PC-9 (cell line): ENCODE results near the gene ST7. TPM values are rescaled to one million over a fixed set of nuclear protein-coding genes. Genes with fewer than 3 reads are reported as not detected.

Experiments used
- BruUV-seq: library from RNA; stranded (reverse); fragments of 400-500 nt; replicated peaks from 2 replicates; lab custom pipeline; 2021; lab: Mats Ljungman, UMichigan
- CTCF ChIA-PET: fragments of 300-600 bp; sonication (Branson Sonifier 250); formaldehyde crosslinking; loops from one replicate; lab custom pipeline; 2022; ENCODE audit warnings: antibody characterized with exemption; lab: Charles Lee
- POLR2A ChIA-PET: fragments of 300-600 bp; sonication (Branson Sonifier 250); formaldehyde crosslinking; loops from one replicate; lab custom pipeline; 2022; ENCODE audit warnings: antibody characterized with exemption; ENCODE audit not compliant: unreplicated experiment; lab: Charles Lee
- DNase-seq, 2 experiments: peaks; one replicate each; pipeline versions ENCODE4 v3.0.0 to v3.0.0-alpha.2; 2015 to 2022; ENCODE audit warnings: mixed read lengths in 1 of 2
- H2AFZ ChIP-seq: fragments of 200-600 bp; sonication (generic); 2 replicates; pipeline ENCODE4 v1.8.1; 2017; ENCODE audit warnings: antibody characterized with exemption
- H3F3A ChIP-seq: fragments of 200-600 bp; sonication (generic); 2 replicates; pipeline ENCODE4 v1.8.1; 2017; ENCODE audit warnings: antibody characterized with exemption, mild to moderate bottlenecking, low read depth; ENCODE audit not compliant: insufficient read depth
- H3K27ac ChIP-seq: fragments of 200-600 bp; sonication (generic); 2 replicates; pipeline ENCODE4 v1.6.1; 2016; ENCODE audit warnings: mixed run types
- H3K27me3 ChIP-seq: fragments of 200-600 bp; sonication (generic); 2 replicates; pipeline ENCODE4 v1.6.1; 2016; ENCODE audit warnings: low read depth, mixed run types; ENCODE audit not compliant: insufficient read depth
- H3K36me3 ChIP-seq: fragments of 200-600 bp; sonication (generic); 2 replicates; pipeline ENCODE4 v1.6.1; 2016; ENCODE audit warnings: low read depth, mixed run types
- H3K4me1 ChIP-seq: fragments of 200-600 bp; sonication (generic); replicated peaks from 2 replicates; pipeline ENCODE4 v1.6.1; 2016; ENCODE audit warnings: mixed run types; ENCODE audit not compliant: insufficient read depth
- H3K4me2 ChIP-seq: fragments of 200-600 bp; sonication (generic); 2 replicates; pipeline ENCODE4 v1.6.1; 2017; ENCODE audit warnings: mixed run types
- H3K4me3 ChIP-seq: fragments of 200-600 bp; sonication (generic); 2 replicates; pipeline ENCODE4 v1.6.1; 2016; ENCODE audit warnings: mixed run types
- H3K79me2 ChIP-seq: fragments of 200-600 bp; sonication (generic); 2 replicates; pipeline ENCODE4 v1.6.1; 2017; ENCODE audit warnings: low read depth, mixed run types
- H3K9me2 ChIP-seq: fragments of 200-600 bp; sonication (generic); 2 replicates; pipeline ENCODE4 v1.8.1; 2017; ENCODE audit warnings: mild to moderate bottlenecking; ENCODE audit not compliant: insufficient read depth
- H3K9me3 ChIP-seq: fragments of 200-600 bp; sonication (generic); 2 replicates; pipeline ENCODE4 v1.8.1; 2016; ENCODE audit warnings: low read depth; ENCODE audit not compliant: insufficient read depth
- H4K20me1 ChIP-seq: fragments of 200-600 bp; sonication (generic); 2 replicates; pipeline ENCODE4 v1.8.1; 2017; ENCODE audit not compliant: insufficient read depth
- EZH2 ChIP-seq: fragments of 200-600 bp; sonication (generic); IDR thresholded peaks from 2 replicates; pipeline ENCODE4 v1.8.0; 2017; ENCODE audit warnings: antibody characterized with exemption, low read depth
- intact Hi-C: fragments of 100-400 bp; cut with micrococcal nuclease; formaldehyde crosslinking; loops from one replicate; pipeline ENCODE4 v1.10.0; 2022; ENCODE audit not compliant: unreplicated experiment
- total RNA-seq: library from RNA; stranded (reverse); gene quantifications from 2 replicates; pipeline ENCODE4 v1.2.3, GENCODE V29; 2021
- TF ChIP-seq, protein P1 (sequence below): fragments of 200-600 bp; sonication (generic); conservative IDR thresholded peaks from 2 replicates; pipeline ENCODE4 v1.6.1; 2017; ENCODE audit warnings: mixed run types, antibody characterized with exemption, mild to moderate bottlenecking, moderate library complexity

The ST7 gene
- total RNA-seq, 1 experiment from 2014 or later, result 25.8 TPM

DNA sequence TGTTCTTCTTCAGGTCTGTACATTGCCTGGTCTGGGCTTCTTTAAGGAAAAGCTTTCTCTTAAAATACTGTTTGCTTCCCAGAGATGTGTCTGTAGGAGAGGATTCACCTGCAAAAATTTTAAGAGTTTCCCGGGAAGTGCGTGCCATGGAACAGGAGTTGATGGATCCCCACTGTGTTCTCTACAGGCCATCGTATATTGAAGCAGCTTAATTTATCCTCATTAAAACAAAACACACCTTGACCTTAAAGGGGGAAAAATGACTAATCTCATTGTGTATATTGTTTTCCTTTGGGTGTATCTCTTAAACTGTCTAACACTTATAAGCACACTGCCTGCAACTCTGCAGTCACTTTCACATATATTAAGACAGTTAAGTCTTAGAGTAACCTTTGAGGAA is 111.4 kb downstream of the ST7 start:
- no peaks in the 10 kb centered on the region for H3K36me3 ChIP-seq
- no peaks in the 10 kb centered on the region for H3K4me1 ChIP-seq
- H3K27me3 ChIP-seq, result no peaks in the 10 kb centered on the region
- no peaks in the 10 kb centered on the region for H3K9me2 ChIP-seq
- H3K4me3 ChIP-seq, result no peak overlapping the region
- ChIA-PET CTCF (no interaction called here), POLR2A (no interaction called here)
- H3K79me2 ChIP-seq, result no peaks in the 10 kb centered on the region
- H4K20me1 ChIP-seq, result no peaks in the 10 kb centered on the region; the same call in 1 of the 2 replicates
- H3F3A ChIP-seq, result no peaks in the 10 kb centered on the region
- H3K9me3 ChIP-seq, result no peaks in the 10 kb centered on the region
- TF ChIP-seq, protein P1, sequence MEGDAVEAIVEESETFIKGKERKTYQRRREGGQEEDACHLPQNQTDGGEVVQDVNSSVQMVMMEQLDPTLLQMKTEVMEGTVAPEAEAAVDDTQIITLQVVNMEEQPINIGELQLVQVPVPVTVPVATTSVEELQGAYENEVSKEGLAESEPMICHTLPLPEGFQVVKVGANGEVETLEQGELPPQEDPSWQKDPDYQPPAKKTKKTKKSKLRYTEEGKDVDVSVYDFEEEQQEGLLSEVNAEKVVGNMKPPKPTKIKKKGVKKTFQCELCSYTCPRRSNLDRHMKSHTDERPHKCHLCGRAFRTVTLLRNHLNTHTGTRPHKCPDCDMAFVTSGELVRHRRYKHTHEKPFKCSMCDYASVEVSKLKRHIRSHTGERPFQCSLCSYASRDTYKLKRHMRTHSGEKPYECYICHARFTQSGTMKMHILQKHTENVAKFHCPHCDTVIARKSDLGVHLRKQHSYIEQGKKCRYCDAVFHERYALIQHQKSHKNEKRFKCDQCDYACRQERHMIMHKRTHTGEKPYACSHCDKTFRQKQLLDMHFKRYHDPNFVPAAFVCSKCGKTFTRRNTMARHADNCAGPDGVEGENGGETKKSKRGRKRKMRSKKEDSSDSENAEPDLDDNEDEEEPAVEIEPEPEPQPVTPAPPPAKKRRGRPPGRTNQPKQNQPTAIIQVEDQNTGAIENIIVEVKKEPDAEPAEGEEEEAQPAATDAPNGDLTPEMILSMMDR, result no peak
- TF ChIP-seq EZH2, result no peak
- no TSS peak for BruUV-seq
- H3K27ac ChIP-seq, result no peak overlapping the region
- no peak overlapping the region for H2AFZ ChIP-seq
- H3K4me2 ChIP-seq, result no peak overlapping the region
- intact Hi-C loops, result no loop called here
- DNase-seq, result no peak

DNA sequence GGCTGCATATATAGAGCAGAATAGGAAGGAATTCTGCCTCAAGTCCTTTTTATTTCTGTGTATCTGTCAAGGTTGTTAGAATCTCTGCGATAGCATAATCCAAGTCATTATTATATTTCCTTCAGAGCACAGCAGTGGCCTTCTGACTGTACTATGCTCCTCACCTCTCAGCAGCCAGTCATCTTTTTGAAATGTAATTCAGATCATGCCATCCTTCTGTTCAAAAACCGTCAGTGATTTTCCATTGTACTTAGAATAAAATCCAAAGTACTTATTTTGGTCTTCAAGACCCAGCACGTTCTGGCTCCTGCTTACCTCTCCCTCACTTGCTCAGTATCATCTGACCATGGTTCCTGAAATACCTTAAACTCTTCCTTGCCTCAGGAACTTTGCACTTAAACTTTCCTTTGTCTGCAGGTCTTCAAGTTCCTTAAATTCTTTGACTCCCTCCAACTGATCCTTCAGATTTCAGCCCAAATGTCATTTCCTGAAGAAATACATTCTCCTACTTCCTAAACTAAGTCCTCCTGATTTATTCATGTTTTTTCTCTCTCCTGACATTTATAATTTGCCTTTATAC is 112.4 kb downstream of the ST7 start:
- Histone ChIP-seq H3K27me3 (no peaks in the 10 kb centered on the region), H3K9me2 (no peaks in the 10 kb centered on the region), H3F3A (no peaks in the 10 kb centered on the region), H3K9me3 (no peaks in the 10 kb centered on the region), H3K27ac (no peak overlapping the region), H4K20me1 (no peaks in the 10 kb centered on the region; the same call in 1 of the 2 replicates), H3K36me3 (no peaks in the 10 kb centered on the region), H3K4me2 (no peak overlapping the region), H3K4me3 (no peak overlapping the region), H3K4me1 (no peaks in the 10 kb centered on the region), H3K79me2 (no peaks in the 10 kb centered on the region), H2AFZ (no peak overlapping the region)
- TF ChIP-seq, protein P1, result no peak
- no peak for TF ChIP-seq EZH2
- ChIA-PET CTCF (no interaction called here), POLR2A (no interaction called here)
- intact Hi-C loops, result no loop called here
- no peak for DNase-seq
- no TSS peak for BruUV-seq

DNA sequence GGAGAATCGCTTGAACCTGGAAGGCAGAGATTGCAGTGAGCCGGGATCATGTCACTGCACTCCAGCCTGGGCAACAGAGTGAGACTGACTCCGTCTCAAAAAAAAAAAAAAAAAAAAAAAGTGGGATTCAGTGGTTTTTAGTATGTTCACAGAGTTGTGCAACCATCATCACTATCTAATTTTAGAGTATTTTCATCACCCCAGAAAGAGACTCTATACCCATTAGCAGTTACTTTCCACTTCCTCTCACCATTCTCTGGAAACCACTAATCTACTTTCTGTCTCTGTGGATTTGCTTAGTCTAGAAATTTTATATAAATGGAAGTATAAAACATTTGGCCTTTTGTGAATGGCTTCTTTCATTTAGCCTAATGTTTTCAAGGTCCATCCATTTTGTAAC is 113.4 kb downstream of the ST7 start:
- no peak for DNase-seq
- no peak for TF ChIP-seq EZH2
- TF ChIP-seq, protein P1, result no peak
- Histone ChIP-seq H3K36me3 (no peaks in the 10 kb centered on the region), H3K79me2 (no peaks in the 10 kb centered on the region), H3F3A (no peaks in the 10 kb centered on the region), H3K27ac (no peak overlapping the region), H3K4me1 (no peaks in the 10 kb centered on the region), H3K9me3 (no peaks in the 10 kb centered on the region), H3K27me3 (no peaks in the 10 kb centered on the region), H2AFZ (no peak overlapping the region), H3K4me3 (no peak overlapping the region), H3K9me2 (no peaks in the 10 kb centered on the region), H3K4me2 (no peak overlapping the region), H4K20me1 (no peaks in the 10 kb centered on the region; the same call in 1 of the 2 replicates)
- ChIA-PET CTCF (no interaction called here), POLR2A (interaction anchor here (0.6 kb wide), 1 partner anchor 19 kb away, joined by 4 read pairs; no protein-coding TSS in a partner anchor)
- BruUV-seq, result no TSS peak
- intact Hi-C loops, result no loop called here
